HUES6 (cell line): Measurements from ENCODE around the gene KLC4.
"Not testable (repeated sequence)": the region's sequence is repeated elsewhere in the genome, so short reads cannot be mapped to it uniquely, and the experiment has no call there.

ENCODE experiments used
- H3K27ac ChIP-seq: 2 replicates; pipeline ENCODE4 v1.7.0; 2013; ENCODE audit warnings: low read depth, mild to moderate bottlenecking, low read length, inconsistent platforms
- H3K27me3 ChIP-seq: 2 replicates; pipeline ENCODE4 v1.6.1; 2013; ENCODE audit warnings: low read length; ENCODE audit not compliant: control insufficient read depth, insufficient read depth
- H3K36me3 ChIP-seq: 2 replicates; pipeline ENCODE4 v1.6.1; 2013; ENCODE audit warnings: low read length; ENCODE audit not compliant: control insufficient read depth, insufficient read depth
- H3K4me1 ChIP-seq: 2 replicates; pipeline ENCODE4 v1.6.1; 2013; ENCODE audit warnings: low read length; ENCODE audit not compliant: control insufficient read depth, insufficient read depth
- H3K4me3 ChIP-seq: 2 replicates; pipeline ENCODE4 v1.5.1; 2013; ENCODE audit warnings: low read depth, low read length
- H3K9ac ChIP-seq: one replicate; pipeline ENCODE4 v1.6.1; 2013; ENCODE audit warnings: mild to moderate bottlenecking, low read length
- H3K9me3 ChIP-seq: 2 replicates; pipeline ENCODE4 v1.6.1; 2013; ENCODE audit warnings: low read depth, low read length; ENCODE audit not compliant: control insufficient read depth, insufficient read depth

The KLC4 gene

GRCh38 chr6:43070028-43070632, 10.7 kb downstream of the KLC4 start:
- Histone ChIP-seq H3K9ac (no peak overlapping the region), H3K27me3 (no peaks in the 10 kb centered on the region), H3K27ac (no peak overlapping the region)

GRCh38 chr6:43074847-43075669, 15.6 kb downstream of the KLC4 start:
- no peaks in the 10 kb centered on the region for H3K27me3 ChIP-seq
- no peak overlapping the region; the same call in 1 of the 2 replicates for H3K27ac ChIP-seq
- H3K9me3 ChIP-seq, result no peaks in the 10 kb centered on the region
- peaks cover 44% of the 10 kb centered on the region for H3K4me1 ChIP-seq
- peak overlapping the region; percentile 64 for H3K4me3 ChIP-seq
- peak overlapping the region; percentile 57 for H3K9ac ChIP-seq
- H3K36me3 ChIP-seq, result peaks cover 13% of the 10 kb centered on the region; the same call in 1 of the 2 replicates

More at GRCh38 chr6:43070028-43070632, 10.7 kb downstream of the KLC4 start:
- Histone ChIP-seq H3K9me3 (no peaks in the 10 kb centered on the region), H3K4me3 (no peak overlapping the region), H3K36me3 (peaks cover 27% of the 10 kb centered on the region), H3K4me1 (peaks cover 16% of the 10 kb centered on the region)

DNA sequence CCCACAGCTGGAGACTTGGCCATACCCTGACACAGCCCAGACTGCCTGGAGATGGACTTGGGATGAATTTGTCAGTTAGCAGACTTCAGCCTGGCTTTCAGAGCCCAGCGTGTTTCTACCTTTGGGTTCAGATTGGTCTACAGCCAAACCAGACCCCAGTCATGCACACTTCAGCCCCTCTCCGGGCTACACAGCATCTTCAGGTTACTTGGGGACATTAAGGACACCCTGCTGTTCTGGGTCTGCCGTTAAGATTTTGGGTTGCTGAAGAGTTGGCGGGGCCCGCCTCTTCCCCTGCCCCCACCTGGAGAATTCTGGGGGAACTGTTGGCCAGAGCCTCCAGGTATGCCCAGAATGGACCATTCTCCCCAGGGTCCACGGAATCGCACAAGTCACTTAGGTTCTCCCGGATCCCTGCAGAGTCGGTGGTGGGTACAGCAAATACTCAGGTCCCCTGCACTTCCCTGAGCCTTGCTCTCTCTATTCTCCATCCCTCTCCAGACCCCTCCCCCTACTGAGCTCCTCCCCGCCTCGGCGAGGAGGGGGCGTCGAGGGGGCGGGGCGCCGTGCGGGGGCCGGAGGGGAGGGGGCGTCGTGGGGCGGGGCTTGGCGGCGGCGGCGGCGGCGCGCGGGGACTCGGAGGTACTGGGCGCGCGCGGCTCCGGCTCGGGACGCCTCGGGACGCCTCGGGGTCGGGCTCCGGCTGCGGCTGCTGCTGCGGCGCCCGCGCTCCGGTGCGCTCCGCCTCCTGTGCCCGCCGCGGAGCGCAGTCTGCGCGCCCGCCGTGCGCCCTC, 16.4 kb downstream of the KLC4 start, which contains the start of gene PTK7:
TSS of gene PTK7 (plus strand) at position 645 of the 794 bp plus-strand sequence. CDS start 175 bp downstream, outside the sequence.
- no peaks in the 10 kb centered on the region for H3K9me3 ChIP-seq
- peaks cover 42% of the 10 kb centered on the region for H3K4me1 ChIP-seq
- no peaks in the 10 kb centered on the region for H3K27me3 ChIP-seq
- peak within 1 kb of the TSS; percentile 94 for H3K9ac ChIP-seq
- peak within 1 kb of the TSS; percentile 93 for H3K27ac ChIP-seq
- peaks cover 13% of the 10 kb centered on the region; the same call in 1 of the 2 replicates for H3K36me3 ChIP-seq
- H3K4me3 ChIP-seq, result peak within 1 kb of the TSS; percentile 98

- H3K36me3 ChIP-seq, result peaks cover 13% of the 10 kb centered on the region; the same call in 1 of the 2 replicates
- peak overlapping the region; percentile 93 for H3K27ac ChIP-seq
- peak overlapping the region; percentile 98 for H3K4me3 ChIP-seq
- peaks cover 38% of the 10 kb centered on the region for H3K4me1 ChIP-seq
- H3K9ac ChIP-seq, result peak overlapping the region; percentile 94
- H3K9me3 ChIP-seq, result no peaks in the 10 kb centered on the region
- no peaks in the 10 kb centered on the region for H3K27me3 ChIP-seq
Observed at GRCh38 chr6:43076464-43077332, 17.3 kb downstream of the KLC4 start.

- H3K27me3 ChIP-seq, result no peaks in the 10 kb centered on the region
- H3K27ac ChIP-seq, result peak overlapping the region; percentile 93; the same call in 1 of the 2 replicates
- H3K4me1 ChIP-seq, result peaks cover 34% of the 10 kb centered on the region
- H3K9me3 ChIP-seq, result no peaks in the 10 kb centered on the region
- H3K9ac ChIP-seq, result peak overlapping the region; percentile 94
- peak overlapping the region; percentile 98 for H3K4me3 ChIP-seq
- peaks cover 13% of the 10 kb centered on the region; the same call in 1 of the 2 replicates for H3K36me3 ChIP-seq
Observed at GRCh38 chr6:43077333-43077809, 17.9 kb downstream of the KLC4 start.

DNA sequence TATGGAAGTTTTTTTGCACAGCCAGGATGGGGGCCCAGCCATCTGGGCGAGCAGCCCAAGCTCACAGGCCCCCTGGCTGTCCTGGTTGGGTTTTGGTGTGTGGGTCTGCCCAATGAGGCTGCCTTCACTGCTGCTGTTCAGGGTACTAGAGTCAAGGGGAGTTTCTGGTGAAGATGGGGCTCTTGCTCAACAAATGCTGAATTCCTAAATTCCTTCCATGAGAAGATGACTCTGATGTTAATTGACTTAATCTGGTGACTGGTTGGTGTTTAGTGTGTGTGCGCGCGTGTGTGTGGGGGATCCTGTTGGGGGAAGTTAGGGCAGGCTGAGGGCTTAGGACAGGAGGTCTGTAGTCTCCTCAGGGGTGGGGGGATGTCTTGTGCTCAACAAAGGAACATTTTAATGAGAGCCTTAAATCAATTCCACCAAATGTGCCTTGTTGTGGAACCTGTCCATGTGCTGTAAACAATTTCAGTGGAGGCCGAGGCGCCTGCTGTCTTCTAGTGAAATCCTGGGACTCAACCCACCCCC, 18.6 kb downstream of the KLC4 start:
- no peaks in the 10 kb centered on the region for H3K27me3 ChIP-seq
- H3K27ac ChIP-seq, result peak overlapping the region; percentile 93; the same call in 1 of the 2 replicates
- peak overlapping the region; percentile 98 for H3K4me3 ChIP-seq
- H3K4me1 ChIP-seq, result peaks cover 39% of the 10 kb centered on the region
- no peaks in the 10 kb centered on the region for H3K9me3 ChIP-seq
- H3K9ac ChIP-seq, result peak overlapping the region; percentile 94
- 0 out of 2 replicates have a peak, but pooled peaks cover 9% of the 10 kb centered on the region for H3K36me3 ChIP-seq

DNA sequence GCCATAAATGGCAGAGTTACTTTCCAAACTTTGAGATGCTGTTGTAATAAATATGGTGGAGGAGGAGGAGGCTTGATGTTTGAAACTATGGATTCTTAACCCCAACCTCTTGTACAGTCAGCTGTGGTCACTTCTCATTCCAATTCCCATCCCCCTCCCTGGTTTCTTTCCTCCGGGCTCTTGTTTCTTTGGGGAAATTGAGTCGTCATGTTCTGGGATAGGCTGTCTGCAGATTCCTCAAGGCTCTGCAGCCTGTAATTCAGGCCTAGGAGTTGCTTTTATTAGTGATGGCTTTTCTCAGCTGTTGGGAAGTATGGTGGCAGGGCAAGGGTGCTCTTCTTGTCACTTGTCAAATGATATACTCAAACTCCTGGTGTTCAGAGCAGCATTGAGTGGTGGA, 19.3 kb downstream of the KLC4 start:
- Histone ChIP-seq H3K4me1 (peaks cover 44% of the 10 kb centered on the region), H3K27me3 (no peaks in the 10 kb centered on the region), H3K4me3 (peak overlapping the region; percentile 98; the same call in 1 of the 2 replicates), H3K27ac (no peak overlapping the region), H3K9me3 (no peaks in the 10 kb centered on the region), H3K36me3 (0 out of 2 replicates have a peak, but pooled peaks cover 5% of the 10 kb centered on the region), H3K9ac (peak overlapping the region; percentile 94)

GRCh38 chr6:43081043-43081442, 21.6 kb downstream of the KLC4 start:
- Histone ChIP-seq H3K9me3 (no peaks in the 10 kb centered on the region), H3K27me3 (no peaks in the 10 kb centered on the region), H3K4me3 (no peak overlapping the region), H3K36me3 (no peaks in the 10 kb centered on the region), H3K27ac (no peak overlapping the region), H3K9ac (no peak overlapping the region), H3K4me1 (peaks cover 34% of the 10 kb centered on the region)

DNA sequence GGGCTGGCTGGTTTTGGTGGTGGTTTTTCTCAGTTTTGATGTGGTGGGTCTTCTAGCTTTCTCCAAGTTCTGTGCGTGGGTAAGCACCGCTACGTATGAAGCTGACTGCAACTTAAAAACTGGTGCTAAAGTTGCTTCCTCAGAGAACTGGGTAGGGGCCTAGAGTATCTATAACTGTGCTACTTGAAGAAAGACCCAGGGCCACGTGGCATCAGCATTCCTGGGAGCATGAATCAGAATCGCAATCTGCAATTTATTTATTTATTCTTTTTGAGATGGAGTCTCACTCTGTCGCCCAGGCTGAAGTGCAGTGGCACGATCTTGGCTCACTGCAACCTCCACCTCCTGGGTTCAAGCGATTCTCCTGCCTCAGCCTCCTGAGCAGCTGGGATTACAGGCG, 22.5 kb downstream of the KLC4 start:
- H3K27ac ChIP-seq, H3K9ac ChIP-seq, H3K9me3 ChIP-seq, H3K27me3 ChIP-seq, H3K4me3 ChIP-seq, H3K36me3 ChIP-seq: not testable (repeated sequence)
- H3K4me1 ChIP-seq, result peaks cover 38% of the 10 kb centered on the region
